ENCODE measurements around the gene ADAT2. TPM values are rescaled to one million over a fixed set of nuclear protein-coding genes. Genes with fewer than 3 reads are reported as not detected.

Gene ADAT2
- total and polyA plus RNA-seq, 2 of the 4 experiments (the other 2 are of a cell fraction): 2.7 to 5.4 TPM

- Histone ChIP-seq H3K9me3 (ENCODE audit: control insufficient read depth, insufficient read depth, low read length) (no peaks in the 10 kb centered on the region), H2BK15ac (ENCODE audit: low read depth, low read length) (no peak overlapping the region), H3K9me1 (ENCODE audit: insufficient read depth, low read length) (no peaks in the 10 kb centered on the region; the same call in 1 of the 2 replicates), H3K18ac (ENCODE audit: low read depth, low read length) (no peak overlapping the region), H3K36me3 (ENCODE audit: control insufficient read depth, insufficient read depth, low read length) (peaks cover 3% of the 10 kb centered on the region), H4K91ac (ENCODE audit: insufficient read depth, low read depth, low read length) (no peak overlapping the region), H2AK9ac (replicated peaks; ENCODE audit: low read depth, low read length, poor library complexity) (no peak overlapping the region), H2AK5ac (ENCODE audit: low read depth, low read length) (no peak overlapping the region), H3K27ac (ENCODE audit: insufficient read depth, low read length) (no peak overlapping the region), H3K27me3 (ENCODE audit: control insufficient read depth, insufficient read depth, low read length) (no peaks in the 10 kb centered on the region), H3K79me1 (ENCODE audit: low read depth in 1 of 2, low read length in 2 of 2) (no peaks in the 10 kb centered on the region), H3K23ac (ENCODE audit: low read depth, low read length) (no peak overlapping the region), H3K4me3 (ENCODE audit: insufficient read depth, low read depth, low read length) (no peak overlapping the region), H3K4me1 (ENCODE audit: control insufficient read depth, insufficient read depth, low read length) (no peaks in the 10 kb centered on the region), H2BK120ac (ENCODE audit: low read depth, low read length) (no peak overlapping the region), H3K14ac (replicated peaks; ENCODE audit: low read depth, low read length) (no peak overlapping the region), H2BK20ac (ENCODE audit: low read depth, low read length) (no peak overlapping the region), H3K4ac (ENCODE audit: low read depth, low read length) (no peak overlapping the region), H3K56ac (ENCODE audit: extremely low read depth, insufficient read depth, low read length) (no peak overlapping the region), H4K8ac (ENCODE audit: low read depth in 2 of 2, low read length in 2 of 2) (no peak overlapping the region), H4K5ac (ENCODE audit: low read depth, low read length) (no peak overlapping the region), H3K4me2 (ENCODE audit: low read depth, low read length) (no peak overlapping the region), H3K9ac (ENCODE audit: low read depth, low read length) (no peak overlapping the region), H2AFZ (replicated peaks; ENCODE audit: low read length, poor library complexity) (no peak overlapping the region), H2BK5ac (ENCODE audit: low read depth, low read length, poor library complexity, severe bottlenecking) (no peak overlapping the region), H4K20me1 (ENCODE audit: insufficient read depth, low read length) (no peaks in the 10 kb centered on the region)
- intact Hi-C loops (cut with micrococcal nuclease): no loop called here
- dilution Hi-C loops (cut with HindIII; ENCODE audit: low sequenced_read_pairs, unreplicated experiment): no loop called here
- ChIA-PET POLR2A (ENCODE audit: unreplicated experiment) (no interaction called here), CTCF (interaction anchor here (0.8 kb wide), 1 partner anchor 10 kb away, joined by 3 read pairs; no protein-coding TSS in a partner anchor)
- DNase-seq (no peak), ATAC-seq (ENCODE audit: low read depth) (no peak)
- TF ChIP-seq BHLHE40 (IDR thresholded peaks at IDR 0.05; ENCODE audit: low read depth, low read length) (no peak), CHD1 (IDR thresholded peaks at IDR 0.05; ENCODE audit: low read depth, low read length) (no peak), CTCF (conservative IDR thresholded peaks at IDR 0.05; ENCODE audit: low read depth, low read length) (no peak), RCOR1 (IDR thresholded peaks at IDR 0.05; ENCODE audit: insufficient replicate concordance, low read length) (no peak), SMC3 (IDR thresholded peaks at IDR 0.05; ENCODE audit: low read depth, low read length) (no peak), RAD21 (IDR thresholded peaks at IDR 0.05; ENCODE audit: low read length) (no peak), FOS (IDR thresholded peaks at IDR 0.05; ENCODE audit: low read depth, low read length) (no peak), POLR2A (IDR thresholded peaks at IDR 0.05; ENCODE audit: low read depth, low read length) (no peak), NFE2L2 (IDR thresholded peaks at IDR 0.05; ENCODE audit: low read depth, low read length) (no peak), MXI1 (IDR thresholded peaks at IDR 0.05; ENCODE audit: borderline replicate concordance, low read depth, low read length) (no peak), ELK1 (IDR thresholded peaks at IDR 0.05; ENCODE audit: borderline replicate concordance, low read depth, low read length) (no peak), MAZ (IDR thresholded peaks at IDR 0.05; ENCODE audit: borderline replicate concordance, low read depth, low read length) (no peak)
- TF ChIP-seq, protein P1, sequence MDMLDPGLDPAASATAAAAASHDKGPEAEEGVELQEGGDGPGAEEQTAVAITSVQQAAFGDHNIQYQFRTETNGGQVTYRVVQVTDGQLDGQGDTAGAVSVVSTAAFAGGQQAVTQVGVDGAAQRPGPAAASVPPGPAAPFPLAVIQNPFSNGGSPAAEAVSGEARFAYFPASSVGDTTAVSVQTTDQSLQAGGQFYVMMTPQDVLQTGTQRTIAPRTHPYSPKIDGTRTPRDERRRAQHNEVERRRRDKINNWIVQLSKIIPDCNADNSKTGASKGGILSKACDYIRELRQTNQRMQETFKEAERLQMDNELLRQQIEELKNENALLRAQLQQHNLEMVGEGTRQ (IDR thresholded peaks at IDR 0.05; ENCODE audit: low read depth, low read length): no peak
- BruUV-seq (replicated peaks): no TSS peak
- in situ Hi-C loops (cut with MboI; ENCODE audit: low sequenced_read_pairs): no loop called here
- WGBS, 2 experiments (ENCODE audit: extremely low coverage in 2 of 2, insufficient read length in 1 of 2): no CpG with 5 or more reads among the region's 3 CpGs
These were observed 36.3 kb upstream of the ADAT2 start for GRCh38 chr6:143486752-143487151.
